ENCODE measurements around the gene EGR4. TPM values are rescaled to one million over a fixed set of nuclear protein-coding genes. Genes with fewer than 3 reads are reported as not detected.

Gene EGR4
- total and polyA plus RNA-seq, 2 of the 4 experiments (the other 2 are of a cell fraction) = not detected

DNA sequence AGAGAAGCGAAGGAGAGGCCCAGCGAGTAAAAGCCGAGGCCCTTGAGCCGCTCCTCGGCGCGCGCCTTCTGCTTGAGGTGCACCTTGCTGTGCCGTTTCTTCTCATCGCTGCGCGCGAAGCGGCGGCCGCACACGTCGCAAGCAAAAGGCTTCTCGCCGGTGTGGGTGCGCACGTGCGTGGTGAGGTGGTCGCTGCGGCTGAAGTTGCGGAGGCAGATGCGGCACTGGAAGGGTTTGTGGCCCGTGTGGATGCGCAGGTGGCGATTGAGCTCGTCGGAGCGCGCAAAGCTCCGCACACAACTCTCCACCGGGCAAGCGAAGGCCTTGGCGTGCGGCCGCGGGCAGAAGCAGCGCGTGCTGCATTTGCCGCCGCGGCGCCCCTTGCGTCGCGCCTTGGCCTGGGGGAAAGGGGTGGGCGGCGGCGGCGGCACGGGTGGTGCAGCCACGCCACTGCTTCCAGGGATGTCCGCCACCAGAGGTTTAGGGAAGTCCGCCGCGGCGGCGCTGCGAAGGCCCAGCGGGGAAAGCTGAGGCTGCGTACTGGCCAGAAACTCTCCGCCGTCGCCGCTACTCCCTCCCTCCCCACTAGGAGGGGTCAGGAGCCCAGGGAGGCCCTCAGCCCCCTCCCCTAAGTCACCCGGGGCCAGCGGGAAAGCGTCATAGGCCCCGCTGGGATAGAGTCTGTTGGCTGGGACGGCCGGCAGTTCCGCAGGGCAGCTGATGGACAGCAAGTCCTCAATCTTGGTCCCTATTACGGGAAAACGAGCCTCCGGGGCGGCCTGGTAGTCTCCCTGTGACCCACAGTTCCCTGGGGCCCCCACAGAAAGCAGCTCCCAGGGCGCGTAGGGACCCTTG lies 1.7 kb downstream of the EGR4 start:
- dilution Hi-C loops (cut with HindIII; ENCODE audit: low sequenced_read_pairs, unreplicated experiment) = no loop called here
- no peak overlapping the region for H3K27ac ChIP-seq (ENCODE audit: insufficient read depth, low read length)
- H2AK5ac ChIP-seq (ENCODE audit: low read depth, low read length) = no peak overlapping the region
- H3K23ac ChIP-seq (ENCODE audit: low read depth, low read length) = no peak overlapping the region
- no peak overlapping the region for H3K9ac ChIP-seq (ENCODE audit: low read depth, low read length)
- ChIA-PET CTCF (no interaction called here), POLR2A (ENCODE audit: unreplicated experiment) (no interaction called here)
- TF ChIP-seq SMC3 (IDR thresholded peaks at IDR 0.05; ENCODE audit: low read depth, low read length) = no peak
- TF ChIP-seq MXI1 (IDR thresholded peaks at IDR 0.05; ENCODE audit: borderline replicate concordance, low read depth, low read length) = no peak
- TF ChIP-seq RFX5 (IDR thresholded peaks at IDR 0.05; ENCODE audit: low read depth, low read length) = no peak
- no peak for TF ChIP-seq RCOR1 (IDR thresholded peaks at IDR 0.05; ENCODE audit: insufficient replicate concordance, low read length)
- no peak for TF ChIP-seq RAD21 (IDR thresholded peaks at IDR 0.05; ENCODE audit: low read length)
- TF ChIP-seq MAFK (IDR thresholded peaks at IDR 0.05; ENCODE audit: low read depth, low read length) = no peak
- H2AFZ ChIP-seq (replicated peaks; ENCODE audit: low read length, poor library complexity) = peak overlapping the region; percentile 71
- no peaks in the 10 kb centered on the region for H3K79me1 ChIP-seq (ENCODE audit: low read depth in 1 of 2, low read length in 2 of 2)
- no peaks in the 10 kb centered on the region for H3K9me1 ChIP-seq (ENCODE audit: insufficient read depth, low read length)
- BruUV-seq (replicated peaks) = no TSS peak
- H4K91ac ChIP-seq (ENCODE audit: insufficient read depth, low read depth, low read length) = no peak overlapping the region
- no peak overlapping the region for H3K56ac ChIP-seq (ENCODE audit: extremely low read depth, insufficient read depth, low read length)
- no peak overlapping the region for H2BK15ac ChIP-seq (ENCODE audit: low read depth, low read length)
- H3K14ac ChIP-seq (replicated peaks; ENCODE audit: low read depth, low read length) = no peak overlapping the region
- H3K27me3 ChIP-seq (ENCODE audit: control insufficient read depth, insufficient read depth, low read length) = peaks cover 56% of the 10 kb centered on the region
- no peak for DNase-seq
- no peak overlapping the region for H4K5ac ChIP-seq (ENCODE audit: low read depth, low read length)
- H3K9me3 ChIP-seq (ENCODE audit: control insufficient read depth, insufficient read depth, low read length) = no peaks in the 10 kb centered on the region
- H3K18ac ChIP-seq (ENCODE audit: low read depth, low read length) = no peak overlapping the region
- H3K4me2 ChIP-seq (ENCODE audit: low read depth, low read length) = peak overlapping the region; percentile 61
- no peak overlapping the region for H3K4ac ChIP-seq (ENCODE audit: low read depth, low read length)
- no peak overlapping the region for H3K4me3 ChIP-seq (ENCODE audit: insufficient read depth, low read depth, low read length)
- no peaks in the 10 kb centered on the region for H3K36me3 ChIP-seq (ENCODE audit: control insufficient read depth, insufficient read depth, low read length)
- peaks cover 5% of the 10 kb centered on the region; the same call in 1 of the 2 replicates for H4K20me1 ChIP-seq (ENCODE audit: insufficient read depth, low read length)
- no peak overlapping the region for H2BK5ac ChIP-seq (ENCODE audit: low read depth, low read length, poor library complexity, severe bottlenecking)
- intact Hi-C loops (cut with micrococcal nuclease) = no loop called here
- no peaks in the 10 kb centered on the region; the same call in 1 of the 2 replicates for H3K4me1 ChIP-seq (ENCODE audit: control insufficient read depth, insufficient read depth, low read length)
- H2BK120ac ChIP-seq (ENCODE audit: low read depth, low read length) = no peak overlapping the region
- WGBS, 2 experiments (ENCODE audit: extremely low coverage in 2 of 2, insufficient read length in 1 of 2) = 1% methylated on average over 15 of the region's 82 CpGs; no CpG with 5 or more reads in 1 of the 2 experiments
- in situ Hi-C loops (cut with MboI; ENCODE audit: low sequenced_read_pairs) = no loop called here
- no peak overlapping the region for H4K8ac ChIP-seq (ENCODE audit: low read depth in 2 of 2, low read length in 2 of 2)
- no peak overlapping the region for H2BK20ac ChIP-seq (ENCODE audit: low read depth, low read length)
- ATAC-seq (ENCODE audit: low read depth) = peak; percentile 7; the same call in 1 of the 2 replicates
- peak overlapping the region; percentile 70 for H2AK9ac ChIP-seq (replicated peaks; ENCODE audit: low read depth, low read length, poor library complexity)

Measured in IMR-90 (cell line).